Measurements from ENCODE around the gene HPN. TPM values are rescaled to one million over a fixed set of nuclear protein-coding genes. Genes with fewer than 3 reads are reported as not detected.

Gene HPN
- total and polyA plus RNA-seq, 10 of the 15 experiments (the other 5 are each of a cell fraction or from before 2014, with no cell fraction given), result 0.21 to 0.35 TPM; not detected in 8

GRCh38 chr19:35114353-35115176, 73.0 kb downstream of the HPN start (continued):
- TF ChIP-seq MEF2B (IDR thresholded peaks at IDR 0.05; ENCODE audit: partially characterized antibody, poor library complexity, severe bottlenecking), result no peak
- TF ChIP-seq CREB1 (IDR thresholded peaks at IDR 0.05; ENCODE audit: low read depth), result no peak
- TF ChIP-seq ZNF274 (IDR thresholded peaks at IDR 0.05; ENCODE audit: insufficient read depth, insufficient read length), result no peak
- no peak for TF ChIP-seq ATF2 (IDR thresholded peaks at IDR 0.05; ENCODE audit: low read length)
- no peak for TF ChIP-seq PAX5 (IDR thresholded peaks at IDR 0.05; ENCODE audit: borderline replicate concordance, low read depth, low read length)
- TF ChIP-seq CHD1 (IDR thresholded peaks at IDR 0.05; ENCODE audit: low read depth, low read length), result no peak
- TF ChIP-seq NRF1 (conservative IDR thresholded peaks at IDR 0.05; ENCODE audit: low read depth, low read length), result no peak
- TF ChIP-seq FOS (IDR thresholded peaks at IDR 0.05; ENCODE audit: borderline replicate concordance, extremely low read depth, insufficient read length), result no peak
- TF ChIP-seq POU2F2 (IDR thresholded peaks at IDR 0.05; ENCODE audit: borderline replicate concordance, low read depth, low read length), result no peak
- TF ChIP-seq IRF4 (IDR thresholded peaks at IDR 0.05; ENCODE audit: low read depth, low read length), result no peak
- no peak for TF ChIP-seq ZNF24 (IDR thresholded peaks at IDR 0.05)
- no peak for TF ChIP-seq MAX (IDR thresholded peaks at IDR 0.05; ENCODE audit: low read depth, low read length)
- peak; percentile 72 for TF ChIP-seq RAD21 (IDR thresholded peaks at IDR 0.05; ENCODE audit: insufficient read depth, low read depth, low read length)
- TF ChIP-seq RCOR1 (conservative IDR thresholded peaks at IDR 0.05; ENCODE audit: low read depth, low read length), result no peak
- TF ChIP-seq NFYA (IDR thresholded peaks at IDR 0.05; ENCODE audit: borderline replicate concordance, low read depth, low read length), result no peak
- no peak for TF ChIP-seq TCF7 (IDR thresholded peaks at IDR 0.05; ENCODE audit: borderline replicate concordance)
- 0 out of 4 replicates have a peak, but pooled peaks of 1 of the 2 experiments have one; percentile 23 for TF ChIP-seq SRF (IDR thresholded peaks at IDR 0.05; ENCODE audit: low read depth in 2 of 2, low read length in 2 of 2)
- TF ChIP-seq EED (IDR thresholded peaks at IDR 0.05; ENCODE audit: low read depth), result no peak
- TF ChIP-seq ZBTB4 (CRISPR knock-in tag; IDR thresholded peaks at IDR 0.05), result no peak
- no peak for TF ChIP-seq EZH2 (IDR thresholded peaks at IDR 0.05; ENCODE audit: borderline replicate concordance, control insufficient read depth, low read depth, low read length)
- TF ChIP-seq NFXL1 (IDR thresholded peaks at IDR 0.05; ENCODE audit: borderline replicate concordance), result no peak
- no peak for TF ChIP-seq PKNOX1 (IDR thresholded peaks at IDR 0.05)
- TF ChIP-seq USF1 (IDR thresholded peaks at IDR 0.05; ENCODE audit: borderline replicate concordance, extremely low read length, insufficient read depth, low read depth, low read length), result no peak
- TF ChIP-seq ZNF384 (IDR thresholded peaks at IDR 0.05; ENCODE audit: borderline replicate concordance, low read depth, low read length), result no peak
